ENCODE data around the gene NDUFA11. TPM values are rescaled to one million over a fixed set of nuclear protein-coding genes. Genes with fewer than 3 reads are reported as not detected.

NDUFA11 gene
- polyA plus RNA-seq, 4 donors, result 132 to 235 (median 194) TPM

- DNase-seq (ENCODE audit: low read depth in 4 of 4, low spot score in 2 of 4), result no peak
These were observed 10.3 kb upstream of the NDUFA11 start, which contains the start of gene CAPS for GRCh38 chr19:5913739-5914357. CAPS (plus strand) TSS chr19:5914254; CDS start chr19:5914407, 153 bp downstream.

- DNase-seq (ENCODE audit: low read depth in 4 of 4, low spot score in 2 of 4), result no peak
These were observed 7.8 kb upstream of the NDUFA11 start for GRCh38 chr19:5911366-5911765.

DNA sequence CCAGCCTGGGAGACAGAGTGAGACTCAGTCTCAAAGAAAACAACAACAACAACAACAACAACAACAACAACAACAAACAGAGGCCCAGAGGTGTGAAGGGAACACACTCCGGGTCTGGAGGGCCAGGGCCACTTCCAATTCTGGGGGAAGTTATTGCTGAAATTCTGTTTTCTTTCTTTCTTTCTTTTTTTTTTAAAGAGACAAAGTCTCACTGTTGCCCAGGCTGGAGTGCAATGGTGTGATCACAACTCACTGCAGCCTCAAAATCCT lies 7.0 kb upstream of the NDUFA11 start:
- no peak for DNase-seq (ENCODE audit: low read depth in 4 of 4, low spot score in 2 of 4)

DNA sequence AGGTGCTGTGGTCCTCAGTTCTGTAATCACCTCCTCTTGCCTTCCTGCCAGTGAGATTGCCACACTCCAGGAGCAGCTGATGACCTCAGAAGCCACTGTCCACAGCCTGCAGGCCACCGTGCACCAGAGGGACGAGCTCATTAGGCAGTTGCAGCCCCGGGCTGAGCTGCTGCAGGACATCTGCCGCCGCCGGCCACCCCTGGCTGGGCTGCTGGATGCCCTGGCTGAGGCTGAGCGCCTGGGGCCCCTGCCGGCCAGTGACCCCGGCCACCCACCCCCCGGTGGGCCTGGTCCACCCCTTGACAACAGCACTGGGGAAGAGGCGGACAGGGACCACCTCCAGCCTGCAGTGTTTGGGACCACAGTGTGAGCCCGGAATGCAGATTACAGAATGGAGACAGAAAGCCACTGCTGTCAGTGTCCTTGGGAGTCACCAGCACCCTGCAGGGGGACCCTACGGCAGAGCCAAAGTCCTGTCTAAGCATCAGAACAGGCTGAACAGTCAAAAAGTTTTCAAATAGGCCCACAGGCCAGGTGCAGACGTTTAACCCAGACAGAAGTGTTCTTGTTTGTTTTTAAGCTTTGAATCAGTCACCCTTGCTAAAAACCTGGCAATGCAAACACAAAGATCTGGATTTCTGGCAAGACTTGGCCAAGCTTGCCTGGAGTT lies 5.3 kb upstream of the NDUFA11 start:
- no peak for DNase-seq (ENCODE audit: low read depth in 4 of 4, low spot score in 2 of 4)

DNA sequence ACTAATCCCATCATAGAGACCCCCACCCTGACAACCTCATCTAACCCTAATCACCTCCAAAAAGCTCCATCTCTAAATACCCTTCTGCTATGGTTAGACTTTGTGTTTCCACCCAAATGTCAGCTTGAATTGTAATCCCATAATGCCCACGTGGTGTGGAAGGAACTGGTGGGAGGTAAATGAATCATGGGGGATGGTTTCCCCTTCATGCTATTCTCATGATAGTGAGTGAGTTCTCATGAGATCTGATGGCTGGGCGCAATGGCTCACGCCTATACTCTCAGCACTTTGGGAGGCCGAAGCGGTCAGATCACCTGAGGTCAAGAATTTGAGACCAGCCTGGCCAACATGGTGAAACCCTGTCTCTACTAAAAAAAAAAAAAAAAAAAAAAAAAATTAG lies 3.7 kb upstream of the NDUFA11 start:
- DNase-seq (ENCODE audit: low read depth in 4 of 4, low spot score in 2 of 4), result no peak

DNA sequence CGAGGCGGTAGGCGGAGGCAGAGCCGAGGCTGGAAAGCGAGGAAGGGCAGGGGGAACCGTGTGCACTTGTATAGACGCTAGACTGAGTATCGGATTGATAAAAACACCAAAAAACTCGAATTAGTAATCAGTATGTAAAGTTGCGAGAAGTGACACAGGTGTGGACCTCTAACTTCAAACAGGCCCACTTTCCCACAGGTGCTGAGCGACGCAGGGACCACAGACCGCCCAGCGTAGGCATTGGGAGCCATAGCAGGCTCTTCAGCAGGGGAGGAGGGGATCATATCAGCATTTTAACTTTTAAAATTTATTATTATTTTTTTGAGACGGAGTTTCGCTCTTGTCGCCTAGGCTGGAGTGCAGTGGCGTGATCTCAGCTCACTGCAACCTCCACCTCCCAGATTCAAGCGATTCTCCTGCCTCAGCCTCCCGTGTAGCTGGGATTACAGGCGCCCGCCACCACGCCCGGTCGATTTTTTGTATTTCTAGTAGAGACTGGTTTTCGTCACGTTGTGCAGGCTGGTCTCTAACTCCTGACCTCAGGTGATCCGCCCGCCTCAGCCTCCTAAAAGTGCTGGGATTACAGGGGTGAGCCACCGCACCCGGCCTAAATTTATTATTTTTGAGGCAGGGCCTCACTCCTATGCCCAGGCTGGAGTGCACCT lies 1.7 kb upstream of the NDUFA11 start:
- DNase-seq (ENCODE audit: low read depth in 4 of 4, low spot score in 2 of 4), result no peak

DNA sequence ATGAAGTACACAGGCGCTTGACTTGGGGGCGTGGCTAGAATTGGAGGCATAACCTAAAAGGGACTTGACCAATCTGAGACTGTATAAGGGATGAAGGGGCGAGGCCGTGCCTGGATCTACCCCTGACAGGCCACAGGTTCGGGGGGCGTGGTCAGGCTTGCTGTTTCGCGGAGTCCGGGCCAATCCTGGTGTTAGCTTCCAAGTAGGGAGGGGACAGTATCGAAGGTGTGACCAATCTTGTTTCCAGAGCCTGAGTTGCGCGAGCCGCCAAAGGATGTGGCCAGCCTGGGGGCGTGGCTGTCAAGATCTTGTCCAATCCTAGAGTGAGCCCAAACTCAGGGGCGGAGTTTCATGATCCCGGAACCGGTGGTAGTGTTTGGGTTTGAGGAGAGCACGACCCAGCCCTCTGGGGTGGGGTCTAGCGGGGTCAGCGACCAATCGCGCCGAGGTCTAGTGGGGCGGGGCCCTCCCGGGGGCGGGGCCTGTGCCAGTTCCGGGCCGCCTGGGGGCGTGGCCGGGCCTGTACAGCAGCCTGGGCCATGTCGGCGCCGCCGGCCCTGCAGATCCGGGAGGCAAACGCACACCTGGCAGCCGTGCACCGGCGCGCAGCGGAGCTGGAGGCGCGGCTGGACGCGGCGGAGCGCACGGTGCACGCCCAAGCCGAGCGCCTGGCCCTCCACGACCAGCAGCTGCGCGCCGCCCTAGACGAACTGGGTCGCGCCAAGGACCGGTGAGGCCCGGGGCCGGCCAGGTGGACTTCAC lies 943 bp upstream of the NDUFA11 start, which contains the start of gene VMAC:
VMAC (plus strand) TSS at position 521 of the 762 bp plus-strand sequence; CDS start at position 540, 19 bp downstream.
- DNase-seq (ENCODE audit: low read depth in 4 of 4, low spot score in 2 of 4), result peak; percentile 98 to 99 (median 99)

- DNase-seq (ENCODE audit: low read depth in 4 of 4, low spot score in 2 of 4), result no peak
These were observed 450 bp downstream of the NDUFA11 start for GRCh38 chr19:5903056-5903623.

DNA sequence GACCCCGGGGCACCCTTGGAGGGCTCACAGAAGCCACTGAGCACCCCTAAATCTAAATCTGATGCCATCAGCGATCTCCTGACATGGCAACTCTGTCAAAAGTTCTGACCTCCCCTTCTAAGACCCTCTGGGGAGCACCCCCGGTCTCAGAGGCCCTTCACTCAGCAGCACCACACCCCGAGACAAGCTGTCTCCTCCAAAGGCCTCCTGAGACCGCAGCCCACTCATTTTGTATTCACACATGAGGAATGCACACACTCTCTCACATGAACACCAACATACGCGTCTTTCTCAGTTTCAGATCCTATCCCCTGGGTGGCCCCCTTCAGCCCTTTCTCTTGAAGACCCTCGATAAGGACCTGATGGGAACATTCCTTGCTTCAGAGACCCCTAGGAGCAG lies 2.6 kb downstream of the NDUFA11 start:
- DNase-seq (ENCODE audit: low read depth in 4 of 4, low spot score in 2 of 4), result no peak

GRCh38 chr19:5899728-5900526 lies 3.7 kb downstream of the NDUFA11 start:
- DNase-seq (ENCODE audit: low read depth in 4 of 4, low spot score in 2 of 4), result no peak

GRCh38 chr19:5897189-5897969 lies 6.2 kb downstream of the NDUFA11 start:
- DNase-seq (ENCODE audit: low read depth in 4 of 4, low spot score in 2 of 4), result no peak

DNA sequence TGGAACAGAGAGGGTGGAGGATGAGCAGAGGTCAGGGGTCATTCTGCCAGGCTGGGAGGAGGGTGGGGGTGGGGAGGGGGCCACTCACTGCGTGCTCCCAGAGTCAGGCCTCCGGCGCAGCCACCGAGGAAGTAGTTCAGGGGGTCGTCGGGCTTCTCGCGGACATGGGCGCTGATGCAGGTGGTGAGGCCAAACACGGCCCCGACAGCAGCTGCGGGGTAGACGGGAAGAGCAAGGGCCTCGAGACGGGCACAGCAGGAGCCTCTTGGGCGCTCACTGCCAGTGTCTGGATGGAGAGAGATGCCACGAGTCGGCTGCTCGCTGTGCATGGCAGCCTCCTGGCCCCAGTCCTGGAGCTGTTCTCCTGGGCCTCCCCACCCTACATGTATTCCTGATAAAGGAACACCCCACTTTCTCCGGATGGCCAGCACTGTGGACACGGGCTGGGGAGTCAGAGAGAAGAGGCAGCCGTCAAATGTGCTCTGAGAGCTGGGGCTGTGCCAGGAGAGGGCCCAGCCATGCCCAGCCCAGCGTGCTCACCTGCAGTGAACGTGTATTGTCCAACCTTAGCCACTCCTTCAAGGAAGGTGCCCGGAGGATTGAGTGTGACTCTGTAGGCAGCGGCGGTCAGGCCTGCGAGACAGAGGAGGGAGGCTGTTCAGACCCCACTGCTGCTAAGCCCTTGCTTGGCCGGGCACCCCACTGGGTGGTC lies 7.1 kb downstream of the NDUFA11 start:
- no peak for DNase-seq (ENCODE audit: low read depth in 4 of 4, low spot score in 2 of 4)

DNA sequence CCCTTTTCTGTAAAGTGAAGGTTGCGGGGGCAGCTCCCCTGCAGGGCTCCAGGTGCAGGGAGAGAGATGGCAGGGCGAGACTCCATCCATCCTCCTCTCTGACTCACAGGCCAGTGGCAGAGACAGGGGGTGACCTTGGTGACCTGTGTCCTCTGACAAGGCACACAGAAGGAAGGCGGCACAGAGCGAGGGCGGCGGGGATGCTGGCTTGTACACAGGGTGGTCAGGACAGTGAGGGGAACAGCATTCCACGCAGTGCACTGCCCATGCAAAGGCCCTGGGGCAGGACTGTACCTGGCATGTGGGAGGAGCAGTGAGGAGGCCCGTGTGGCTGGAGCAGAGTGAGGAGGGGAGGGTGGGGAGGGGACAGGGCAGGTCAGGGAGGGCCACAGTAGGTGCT lies 7.7 kb downstream of the NDUFA11 start:
- DNase-seq (ENCODE audit: low read depth in 4 of 4, low spot score in 2 of 4), result no peak

- DNase-seq (ENCODE audit: low read depth in 4 of 4, low spot score in 2 of 4), result no peak
These were observed 8.2 kb downstream of the NDUFA11 start for GRCh38 chr19:5895409-5895808.

- no peak for DNase-seq (ENCODE audit: low read depth in 4 of 4, low spot score in 2 of 4)
These were observed 8.8 kb downstream of the NDUFA11 start for GRCh38 chr19:5894704-5895349.

DNA sequence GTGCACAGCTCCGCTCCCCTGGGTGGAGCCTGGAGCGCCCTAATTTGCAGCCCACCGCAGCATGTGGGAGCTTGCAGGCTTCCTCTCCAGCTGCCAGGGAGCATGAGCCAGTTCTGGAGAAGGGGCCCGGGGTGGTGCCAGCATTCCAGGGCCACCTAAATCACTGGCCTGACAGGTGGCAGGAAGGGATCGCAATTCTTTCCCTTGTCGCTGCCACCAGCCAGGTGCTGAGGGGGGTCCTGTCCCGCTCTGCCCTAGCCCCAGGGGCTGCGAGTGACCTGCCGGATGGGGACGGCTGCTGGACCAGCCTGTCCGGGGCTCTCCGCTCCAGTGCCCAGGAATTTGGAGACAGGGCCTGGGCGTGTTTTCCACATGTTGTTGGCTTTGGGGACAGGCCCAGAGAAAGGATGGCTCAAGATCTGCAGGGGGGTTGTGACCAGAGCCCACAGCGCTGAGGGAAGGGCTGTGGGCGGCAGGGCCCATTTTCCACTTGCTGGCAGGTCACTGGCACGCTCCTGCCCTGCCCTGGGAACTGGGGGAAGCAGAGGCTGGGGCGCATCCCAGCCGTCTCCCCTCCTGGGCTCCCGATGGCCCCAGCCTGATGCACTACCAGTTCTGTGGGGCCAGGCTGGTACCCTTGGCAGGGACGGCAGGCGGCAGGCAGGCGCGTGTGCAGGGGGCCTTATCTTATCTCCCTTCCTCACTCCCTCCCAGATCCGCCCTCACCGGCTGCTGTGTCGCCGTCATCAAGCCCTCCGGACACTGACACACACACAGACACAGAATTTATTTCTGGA lies 9.5 kb downstream of the NDUFA11 start:
- no peak for DNase-seq (ENCODE audit: low read depth in 4 of 4, low spot score in 2 of 4)

- no peak for DNase-seq (ENCODE audit: low read depth in 4 of 4, low spot score in 2 of 4)
These were observed 10.2 kb downstream of the NDUFA11 start for GRCh38 chr19:5893296-5893903.

Measured in left renal cortex interstitium (tissue), 4 donors.